GM19463 (cell line): ENCODE measurements around the gene PAK4.

Experiments used
- ATAC-seq: cut with Tn5 transposase; IDR thresholded peaks from one replicate; pipeline ENCODE4 v1.9.1; 2021; ENCODE audit warnings: mild to moderate bottlenecking, moderate library complexity; ENCODE audit not compliant: unreplicated experiment

Gene PAK4

DNA sequence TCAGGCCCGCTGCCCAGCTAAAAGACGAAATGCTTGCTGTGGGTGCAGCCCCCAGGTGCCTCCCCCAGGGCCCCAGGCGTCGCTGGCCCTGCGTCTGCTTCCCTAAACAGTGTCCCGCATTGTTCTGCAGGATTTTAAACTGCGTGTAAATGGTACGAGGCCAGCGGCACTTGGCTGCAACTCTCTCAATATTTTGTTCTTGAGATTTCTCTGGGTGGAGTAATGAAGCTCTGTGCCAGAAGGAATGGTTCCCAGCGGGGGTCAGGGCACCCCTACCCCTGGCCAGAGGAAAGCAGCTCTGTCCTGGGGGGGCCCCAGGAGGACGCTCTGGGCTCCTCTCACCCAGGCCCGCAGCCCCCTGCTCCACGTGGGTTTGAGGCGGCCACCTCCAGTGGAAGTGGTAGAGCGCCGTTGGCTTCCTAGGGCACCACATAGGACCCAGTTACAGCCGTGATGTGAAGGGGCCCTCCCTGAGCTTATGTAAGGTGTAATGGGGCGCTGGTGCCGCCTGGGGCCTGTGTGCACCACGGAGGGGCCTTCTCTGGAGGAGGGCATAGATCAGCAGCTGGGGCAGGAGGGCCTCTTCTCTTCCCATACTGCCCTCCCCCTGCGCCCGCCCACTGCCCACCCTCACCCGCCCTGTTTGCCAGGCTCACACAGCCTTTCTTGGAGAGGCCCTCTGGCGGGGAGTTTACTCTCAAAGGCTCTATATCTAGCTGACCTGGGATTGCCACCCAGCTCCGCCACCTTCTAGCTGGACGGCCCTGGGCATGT lies 19.8 kb downstream of the PAK4 start:
- no peak for ATAC-seq

DNA sequence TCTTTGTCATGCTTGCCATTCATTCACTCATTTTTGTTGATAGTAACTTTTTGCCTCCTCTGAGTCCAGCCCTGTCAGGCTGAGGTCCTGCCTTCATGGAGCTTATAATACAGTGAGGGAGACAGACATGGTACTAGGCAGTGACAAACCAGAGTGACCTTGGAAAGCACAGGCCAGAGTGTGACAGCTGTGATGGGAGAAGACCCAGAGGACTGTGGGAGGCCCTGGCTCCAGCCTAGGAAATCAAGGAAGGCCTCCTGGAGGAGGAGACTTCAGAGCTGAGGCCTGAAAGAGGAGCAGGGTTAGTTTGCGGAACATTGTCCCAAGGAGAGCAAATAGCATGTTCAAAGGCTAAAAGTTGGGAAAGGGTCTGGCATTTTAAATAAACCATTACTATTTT lies 20.5 kb downstream of the PAK4 start:
- ATAC-seq = no peak

DNA sequence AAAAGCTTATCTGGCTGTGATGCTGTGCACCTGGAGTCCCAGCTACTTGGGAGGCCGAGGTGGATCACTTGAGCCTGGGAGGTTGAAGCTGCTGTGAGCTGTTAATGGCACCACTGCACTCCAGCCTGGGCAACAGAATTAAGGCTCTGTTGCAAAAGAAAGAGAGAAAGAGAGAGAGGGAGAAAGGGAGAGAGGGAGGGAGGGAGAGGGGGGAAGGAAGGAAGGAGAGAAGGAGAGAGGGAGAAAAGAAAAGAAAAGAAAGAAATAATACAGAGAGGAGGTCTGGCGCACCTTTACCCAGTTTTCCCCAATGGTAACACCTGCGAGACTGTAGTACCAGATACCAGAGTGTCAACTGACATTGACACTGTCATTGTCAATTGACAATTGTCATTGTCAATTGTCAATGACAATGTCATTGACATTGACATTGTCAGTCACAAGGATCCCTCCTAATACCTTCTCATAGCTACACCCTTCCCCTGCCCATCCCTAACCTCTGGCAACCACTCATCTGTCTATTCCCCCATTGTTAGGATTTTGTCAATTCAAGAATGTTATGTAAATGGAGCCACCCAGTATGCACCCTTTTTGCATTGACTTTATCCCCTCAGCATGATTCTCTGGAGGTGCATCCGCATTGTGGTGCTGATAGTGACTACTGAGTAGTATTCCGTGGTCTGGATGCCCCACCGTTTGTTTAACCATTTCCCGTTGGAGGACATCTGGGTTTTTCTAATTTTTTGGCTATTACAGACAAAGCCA lies 21.3 kb downstream of the PAK4 start:
- ATAC-seq = no peak

DNA sequence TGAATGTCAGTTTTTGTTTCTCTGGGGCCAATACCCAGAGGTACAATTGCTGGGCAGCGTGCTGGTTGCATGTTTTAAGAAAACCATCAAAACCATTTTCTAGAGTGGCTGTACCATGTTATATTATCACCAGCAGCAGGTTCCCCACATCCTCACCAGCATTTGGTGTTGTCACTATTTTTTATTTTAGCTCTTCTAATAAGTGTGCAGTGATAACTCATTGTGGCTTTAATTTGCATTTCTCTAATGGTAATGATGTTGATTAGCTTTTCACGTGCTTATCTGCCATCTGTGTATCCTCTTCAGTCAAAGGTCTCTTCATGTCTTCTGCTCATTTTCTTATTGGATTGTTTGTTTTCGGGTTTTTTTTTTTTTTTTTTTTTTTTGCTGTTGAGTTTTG lies 21.9 kb downstream of the PAK4 start:
- no peak for ATAC-seq

DNA sequence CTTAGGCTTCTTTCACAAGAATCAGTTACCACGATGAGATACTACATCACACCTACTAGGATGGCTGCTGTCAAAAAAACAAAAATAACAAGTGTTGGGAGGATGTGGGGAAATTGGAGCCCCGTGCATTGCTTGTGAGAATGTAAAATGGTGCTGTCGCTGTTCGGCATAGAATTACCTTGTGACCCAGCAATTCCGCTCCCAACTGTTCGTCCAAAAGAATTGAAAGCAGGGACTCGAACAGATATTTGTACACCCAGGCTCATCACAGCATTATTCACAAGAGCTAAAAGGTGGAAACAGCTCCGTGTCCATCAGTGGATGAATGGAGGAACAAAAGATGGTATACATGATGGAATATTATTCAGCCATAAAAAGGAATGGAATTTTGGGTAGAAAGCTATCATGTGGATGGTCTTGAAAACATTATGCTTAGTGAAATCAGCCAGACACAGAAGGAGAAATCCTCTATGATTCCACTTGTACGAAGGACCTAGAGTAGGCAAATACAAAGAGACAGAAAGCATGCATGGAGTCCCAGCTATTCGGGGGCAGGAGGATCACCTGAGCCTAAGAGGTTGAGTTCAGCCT lies 23.4 kb downstream of the PAK4 start:
- ATAC-seq = no peak

DNA sequence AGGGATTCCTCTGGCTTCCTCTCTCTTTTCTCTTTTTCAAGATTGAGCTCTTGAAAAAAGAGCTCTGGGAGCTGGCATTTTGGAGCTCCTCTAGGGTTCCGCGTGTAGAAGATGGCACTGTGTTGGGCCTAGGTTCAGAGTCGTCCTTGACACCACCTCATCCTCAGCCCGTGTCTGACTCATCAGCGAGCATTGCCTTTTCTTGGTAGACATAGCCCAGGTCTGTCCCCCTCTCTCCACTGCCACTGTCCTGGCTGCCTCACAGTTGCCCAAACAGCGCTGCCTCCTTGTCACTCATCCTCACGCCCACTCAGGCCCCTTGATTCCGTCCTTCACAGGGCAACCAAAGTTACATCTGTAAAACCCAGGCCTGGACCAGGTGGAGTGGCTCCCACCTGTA lies 24.6 kb downstream of the PAK4 start:
- ATAC-seq = no peak

DNA sequence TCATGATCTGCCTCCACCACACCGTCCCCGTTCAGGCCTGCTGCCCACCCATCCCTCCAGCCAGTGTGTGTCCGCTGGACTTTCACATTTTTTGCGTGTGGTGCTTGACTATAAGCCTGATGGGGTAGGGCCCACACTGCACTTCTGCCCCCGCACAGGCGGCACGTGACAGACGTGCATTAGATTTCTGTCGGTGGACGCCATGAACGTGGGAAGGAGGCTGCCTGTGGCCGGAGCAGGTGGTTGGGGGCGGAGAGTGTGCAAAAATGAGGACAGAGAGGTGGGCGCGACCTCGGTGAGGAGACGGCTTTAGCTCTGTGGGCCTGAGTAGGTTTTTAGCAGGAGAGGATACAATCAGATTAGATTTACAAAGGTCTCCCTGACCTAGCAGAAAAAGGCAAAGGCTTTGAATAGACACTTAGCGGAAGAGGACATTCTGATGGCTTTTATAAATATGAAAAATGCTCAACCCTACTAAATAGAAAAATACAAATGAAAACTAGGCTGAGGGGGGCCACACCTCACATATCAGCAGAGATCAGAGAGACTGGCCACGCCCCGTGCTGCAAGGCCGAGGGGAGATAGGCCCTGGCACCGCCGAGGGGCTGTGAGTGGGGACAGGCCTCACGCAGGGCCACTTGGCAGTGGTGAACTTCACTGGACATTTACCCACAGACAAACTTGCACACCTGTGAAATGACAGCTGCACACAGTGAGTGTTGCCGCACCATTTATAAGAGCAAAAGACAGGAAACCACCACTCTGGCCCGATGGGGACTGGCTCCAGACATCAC lies 25.4 kb downstream of the PAK4 start:
- ATAC-seq = no peak

DNA sequence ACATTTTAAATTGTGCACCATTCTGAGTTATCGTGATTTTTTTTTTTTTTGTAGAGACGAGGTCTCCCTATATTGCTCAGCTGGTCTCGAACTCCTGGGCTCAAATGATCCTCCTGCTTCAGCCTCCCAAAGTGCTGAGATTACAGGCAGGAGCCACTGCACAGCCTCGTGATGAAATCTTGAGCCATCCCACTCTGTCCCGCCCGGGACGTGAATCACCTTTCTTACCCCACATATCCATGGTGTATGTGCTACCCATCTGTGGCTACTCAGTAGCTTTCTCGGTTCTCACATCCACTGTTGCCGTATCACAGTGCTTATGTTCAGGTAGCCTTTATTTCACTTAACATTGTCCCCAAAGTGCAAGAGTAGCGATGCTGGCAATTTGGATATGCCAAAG lies 26.5 kb downstream of the PAK4 start:
- ATAC-seq = no peak

DNA sequence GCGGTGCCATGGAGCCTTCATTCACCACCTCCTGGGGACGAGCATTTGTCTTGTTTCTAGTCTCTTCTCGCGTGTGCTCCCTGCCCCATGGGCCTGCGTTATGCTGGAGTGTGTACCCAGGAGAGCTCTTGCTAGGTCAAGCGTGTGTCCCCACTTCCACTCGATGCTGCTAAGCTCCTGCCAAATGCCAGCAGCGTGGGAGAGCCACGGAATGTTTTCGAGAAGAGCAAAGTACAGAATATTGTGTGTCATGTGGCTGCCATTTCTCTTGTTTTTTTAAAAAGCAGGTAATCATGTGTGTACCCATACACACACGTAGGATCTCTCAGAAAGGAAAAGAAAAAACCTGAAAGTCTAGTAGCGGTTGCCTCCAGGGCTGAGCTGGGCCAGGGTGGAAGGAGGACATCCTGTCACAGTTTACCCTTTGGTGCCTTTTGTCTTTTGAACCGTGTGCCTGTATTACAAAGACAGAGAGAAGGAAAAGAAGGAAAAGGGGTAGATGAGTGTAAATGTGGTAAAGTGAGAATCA lies 28.6 kb downstream of the PAK4 start:
- ATAC-seq = no peak

DNA sequence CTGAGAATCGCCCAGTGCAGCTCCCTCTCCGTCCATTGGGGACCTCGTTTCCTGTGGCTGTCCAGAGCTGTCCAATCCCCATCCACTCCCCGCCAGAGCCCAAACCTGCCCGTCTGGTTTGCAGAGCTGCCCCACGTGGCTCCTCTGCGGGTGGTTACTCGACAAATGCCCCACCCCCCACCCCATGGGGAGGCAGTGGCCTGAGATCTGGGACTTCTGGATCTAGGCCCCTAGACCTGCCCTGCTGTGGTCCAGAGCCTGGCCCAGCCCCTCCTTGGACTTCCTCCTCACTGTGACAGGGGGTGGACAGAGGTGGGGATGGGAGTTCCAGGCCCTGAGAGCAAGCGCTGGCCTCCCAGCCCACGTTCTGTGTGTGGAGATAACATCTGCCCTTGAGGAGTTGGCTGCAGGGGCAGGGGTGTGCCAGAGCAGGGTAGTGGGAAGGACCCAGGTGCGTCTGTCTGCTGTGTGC lies 29.1 kb downstream of the PAK4 start:
- no peak for ATAC-seq

DNA sequence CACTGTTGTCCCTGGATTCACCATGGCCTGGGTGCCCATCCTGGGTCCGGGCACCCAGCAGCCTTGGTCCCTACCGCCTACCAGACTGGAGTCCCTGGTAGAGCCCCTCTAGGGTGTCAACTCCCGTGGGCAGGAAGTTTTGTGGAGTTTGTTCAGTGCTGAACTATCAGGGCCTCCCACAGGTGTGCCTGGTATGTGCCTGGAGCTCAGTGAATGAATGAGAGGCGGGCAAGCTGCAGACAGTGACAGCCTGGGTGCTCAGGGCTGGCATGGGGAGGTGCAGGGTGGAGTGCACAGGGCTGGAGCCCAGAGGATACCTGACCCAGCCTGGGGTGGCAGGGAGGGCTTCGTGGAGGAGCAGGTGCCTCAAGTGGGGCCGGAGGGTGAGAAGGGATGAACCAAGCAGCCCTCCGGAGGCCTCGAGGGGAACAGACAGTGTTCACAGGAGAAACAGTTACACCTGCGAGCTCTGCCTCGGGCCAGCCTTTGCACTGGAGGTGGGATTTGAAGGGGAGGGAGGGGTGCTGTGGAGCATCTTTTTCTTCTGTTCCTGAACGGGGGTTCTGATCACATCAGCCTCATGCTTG lies 29.6 kb downstream of the PAK4 start:
- no peak for ATAC-seq

DNA sequence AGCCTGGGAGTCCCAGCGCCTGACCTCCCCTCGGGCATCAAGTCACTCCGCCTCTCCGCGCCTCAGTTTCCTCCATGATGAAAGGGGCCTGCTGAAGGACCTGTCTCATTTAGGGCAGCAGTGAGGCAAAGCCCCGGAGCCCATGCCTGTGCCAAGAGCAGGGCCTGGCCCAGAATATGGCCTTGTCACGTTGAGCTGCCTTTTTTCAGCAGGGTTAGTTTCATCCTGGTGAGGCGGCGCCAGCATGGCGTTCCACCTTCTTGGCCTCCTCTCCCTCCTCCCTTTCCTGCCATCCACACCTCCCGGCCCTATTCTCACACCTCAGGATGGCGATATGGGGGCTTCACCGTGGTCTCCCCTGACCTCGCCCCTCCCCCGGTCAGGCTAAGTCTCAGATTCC lies 30.2 kb downstream of the PAK4 start:
- no peak for ATAC-seq

DNA sequence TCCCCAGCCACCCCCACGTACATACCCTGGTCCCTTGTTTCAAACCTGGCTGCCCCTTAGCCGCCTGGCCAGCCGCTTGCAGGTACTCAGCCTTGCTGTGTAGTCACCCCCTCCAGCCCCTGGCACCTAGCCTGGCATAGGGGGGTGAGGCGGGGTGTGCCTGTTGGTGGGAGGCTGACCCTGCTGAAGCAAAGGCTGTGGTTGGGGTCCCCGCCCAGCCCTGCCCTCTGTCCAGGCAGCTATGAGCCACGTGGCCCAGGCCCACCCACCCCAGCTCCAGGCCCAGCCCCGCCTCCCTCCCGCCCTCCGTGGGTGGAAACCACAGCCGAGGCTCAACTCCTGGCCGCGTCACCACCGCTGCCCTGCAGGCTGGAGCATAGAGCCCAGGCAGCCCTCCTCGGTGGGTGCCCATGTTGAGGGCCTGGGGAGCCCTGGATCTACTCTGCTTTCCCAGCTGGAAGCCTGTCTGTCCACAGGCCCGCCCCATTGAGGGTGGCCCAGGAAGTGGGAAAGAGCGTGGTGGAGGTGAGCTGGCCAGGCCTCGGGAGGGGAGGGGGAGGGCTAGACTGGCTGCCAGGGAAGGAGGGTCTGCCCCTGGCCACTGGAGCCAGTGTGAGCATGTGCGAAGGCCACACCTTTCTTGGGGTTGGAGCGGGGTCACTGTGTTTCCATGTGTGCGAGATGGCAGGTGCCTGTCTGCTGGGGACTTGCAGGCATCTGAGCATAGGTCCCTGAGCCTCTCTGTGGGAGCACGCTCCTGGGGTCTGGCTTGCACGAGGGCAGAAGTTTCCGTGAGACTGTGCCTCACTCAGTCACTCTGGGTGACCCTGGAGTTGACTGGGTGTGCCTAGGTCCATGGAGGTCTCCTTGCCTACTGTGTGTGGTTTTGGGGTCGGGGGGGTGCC lies 31.0 kb downstream of the PAK4 start:
- no peak for ATAC-seq

DNA sequence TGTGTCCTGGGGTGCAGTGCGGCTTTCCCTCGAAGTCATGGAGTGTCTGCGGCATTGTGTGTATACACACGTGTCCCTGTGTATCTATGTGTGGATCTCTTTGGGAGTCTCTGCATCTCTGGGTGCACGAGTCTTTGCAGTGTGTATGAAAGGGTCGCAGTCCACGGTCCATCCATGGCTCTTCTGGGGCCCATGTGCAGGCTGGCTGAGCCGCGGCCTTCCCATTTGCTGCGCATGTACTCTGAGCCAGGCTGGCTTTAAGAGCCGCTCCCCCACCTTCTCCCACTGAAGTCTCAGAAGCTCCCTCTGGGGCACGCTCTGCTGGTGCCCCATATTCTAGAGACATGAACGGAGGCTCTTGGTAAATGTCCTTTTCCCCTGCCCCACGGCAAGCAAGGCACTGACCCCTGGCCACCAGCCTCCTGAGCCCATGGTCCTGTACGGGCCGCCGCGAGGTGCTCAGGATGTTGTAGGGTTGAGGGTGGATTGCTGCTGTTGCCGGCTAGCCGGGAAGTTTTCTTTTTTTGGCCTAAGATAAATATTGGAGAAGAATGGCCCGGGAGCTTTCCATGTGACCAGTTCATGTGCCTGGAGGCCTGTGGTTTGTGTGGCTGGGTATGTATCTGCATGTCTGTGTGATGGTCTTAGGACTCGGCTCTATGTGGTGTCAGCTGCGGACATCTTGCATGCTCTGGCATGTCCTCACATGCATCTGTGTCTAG lies 31.9 kb downstream of the PAK4 start:
- ATAC-seq = no peak

DNA sequence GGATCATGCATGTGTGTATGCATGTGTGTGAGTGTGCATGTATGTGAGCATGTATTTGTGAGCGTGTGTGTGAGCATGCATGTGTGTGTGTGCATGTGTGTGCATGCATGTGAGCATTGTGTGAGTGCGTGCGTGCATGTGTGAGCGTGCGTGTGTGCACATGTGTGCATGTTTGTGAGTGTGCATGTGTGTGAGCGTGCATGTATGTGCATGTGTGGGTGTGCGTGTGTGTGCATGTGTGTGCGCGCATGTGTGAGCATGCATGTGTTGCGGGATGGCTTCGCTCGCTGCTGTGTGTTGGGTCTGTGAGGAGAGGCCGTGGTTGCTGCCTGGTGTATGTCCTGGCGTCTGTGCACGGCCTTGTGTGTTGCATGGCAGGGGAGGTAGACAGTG lies 32.4 kb downstream of the PAK4 start:
- ATAC-seq = no peak

DNA sequence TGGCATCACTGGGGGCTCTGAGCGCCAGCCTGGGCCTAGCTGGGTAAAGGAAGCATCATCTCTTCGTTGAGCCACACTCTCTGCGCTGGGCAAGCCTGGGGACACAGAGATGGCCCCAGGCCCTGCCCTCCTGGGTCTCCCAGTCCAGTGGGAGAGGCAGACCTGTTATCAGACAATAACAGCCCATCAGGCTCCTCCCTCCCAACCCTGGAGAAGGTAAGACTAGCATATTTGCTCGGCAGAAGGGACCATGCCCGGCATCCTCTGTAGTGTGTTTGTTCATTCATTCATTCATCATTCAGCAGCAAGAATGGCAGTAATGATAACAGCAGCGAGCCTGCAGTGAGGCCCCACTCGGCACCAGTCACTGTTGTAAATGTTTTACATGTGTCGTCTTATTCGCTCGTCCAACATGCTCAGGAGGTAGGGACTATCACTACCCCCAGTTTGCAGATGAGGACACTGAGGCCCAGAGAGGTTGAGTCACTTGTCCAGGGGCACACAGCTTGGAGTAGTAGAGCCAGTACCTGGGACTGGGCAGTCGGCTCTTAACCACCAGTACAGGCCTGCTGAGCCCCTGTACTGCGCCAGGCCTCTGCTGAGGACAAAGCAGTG lies 33.2 kb downstream of the PAK4 start:
- ATAC-seq = no peak

DNA sequence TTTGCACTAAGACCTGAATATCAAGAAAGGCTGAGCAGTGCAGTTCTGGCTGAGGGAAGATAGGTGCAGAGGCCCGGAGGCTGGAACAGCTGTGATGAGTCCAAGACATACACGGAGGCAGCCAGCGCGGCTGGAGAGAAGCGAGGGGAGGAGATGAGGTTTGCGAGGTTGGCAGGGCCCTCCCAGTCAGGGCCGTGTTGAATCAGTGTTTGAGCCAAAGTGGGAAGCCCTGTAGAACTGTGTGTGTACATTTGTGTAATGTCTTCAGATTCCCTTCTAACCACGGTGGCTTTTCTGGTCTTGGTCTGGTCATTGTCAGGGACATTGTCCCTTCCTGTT lies 34.9 kb downstream of the PAK4 start:
- no peak for ATAC-seq

DNA sequence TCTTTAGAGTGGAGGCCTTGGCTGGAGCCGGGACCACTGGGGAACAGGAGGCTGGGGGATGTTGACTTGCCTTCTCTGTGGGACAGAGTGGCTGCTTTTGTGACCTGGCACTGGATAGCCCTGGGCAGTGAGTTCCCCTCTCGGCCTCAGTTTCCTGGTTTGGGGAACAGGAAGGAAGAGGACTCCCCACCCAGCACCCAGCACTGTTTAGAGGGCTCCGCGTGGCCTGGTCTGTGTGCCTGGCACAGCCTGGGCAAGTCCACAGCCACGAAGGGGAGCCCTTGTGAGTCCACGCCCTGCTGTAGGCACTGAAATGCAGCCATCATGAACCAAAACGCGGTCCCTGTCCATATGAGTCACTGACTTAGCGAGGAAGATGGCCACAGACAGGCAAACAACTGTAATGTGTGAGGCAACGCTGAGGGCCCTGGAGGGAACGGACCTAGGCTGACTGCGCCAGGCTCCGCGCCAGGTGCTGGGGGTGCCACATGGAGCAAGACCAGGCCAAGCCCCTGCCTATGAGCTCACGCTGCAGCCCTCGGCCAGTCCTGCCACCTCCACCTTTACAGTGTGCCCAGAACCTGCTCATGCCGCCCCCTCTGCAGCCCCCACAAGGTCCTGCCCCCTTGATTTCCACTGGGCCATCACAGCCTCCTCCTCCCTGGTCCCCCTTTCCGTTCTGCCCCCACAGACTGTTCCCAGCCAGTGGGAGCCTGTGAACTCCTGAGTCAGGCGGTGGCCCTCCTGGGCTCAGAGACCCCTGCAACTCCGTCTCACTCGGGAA lies 35.5 kb downstream of the PAK4 start:
- ATAC-seq = no peak
